Stimulated activated CD8-positive, alpha-beta memory T cell treated with anti-CD3 and anti-CD28 coated beads, Interleukin-12 subunit alpha, Interleukin-12 subunit beta, amount 100 ng/mL, for 24 hours (primary cell): ENCODE data around the gene DKKL1.

Experiments used
- DNase-seq: peaks from one replicate; pipeline ENCODE4 v3.0.0-alpha.2; 2020; ENCODE audit errors: extremely low read depth

The DKKL1 gene

GRCh38 chr19:49422407-49423070 is 58.9 kb downstream of the DKKL1 start:
- no peak for DNase-seq

GRCh38 chr19:49423071-49423984 is 59.7 kb downstream of the DKKL1 start, which contains the start of gene PTH2:
Gene PTH2 (minus strand): TSS chr19:49423441. CDS start chr19:49423339, 102 bp downstream.
- DNase-seq: no peak

- DNase-seq: no peak
These were observed 60.3 kb downstream of the DKKL1 start for GRCh38 chr19:49423985-49424303.
